ENCODE measurements around the gene ALPP.
"Not testable (repeated sequence)": the region's sequence is repeated elsewhere in the genome, so short reads cannot be mapped to it uniquely, and the experiment has no call there.

The ALPP gene

GRCh38 chr2:232420073-232420454 is 41.5 kb downstream of the ALPP start:
- Histone ChIP-seq H3K36me3 (replicated peaks) (no peaks in the 10 kb centered on the region), H3K27me3 (replicated peaks) (peaks cover 58% of the 10 kb centered on the region), H3K4me3 (ENCODE audit: low read depth, low read length) (no peak overlapping the region), H3K27ac (no peak overlapping the region)
- in situ Hi-C loops (cut with HindIII; ENCODE audit: low pct_ligation_motif_present, low sequenced_read_pairs), result no loop called here
- DNase-seq, result no peak
- no peak for TF ChIP-seq CTCF (IDR thresholded peaks at IDR 0.05; ENCODE audit: low read depth, low read length, missing control alignments)

GRCh38 chr2:232420463-232421188 is 42.1 kb downstream of the ALPP start:
- no peak for DNase-seq
- no peaks in the 10 kb centered on the region for H3K36me3 ChIP-seq (replicated peaks)
- in situ Hi-C loops (cut with HindIII; ENCODE audit: low pct_ligation_motif_present, low sequenced_read_pairs), result no loop called here

GRCh38 chr2:232421189-232421785 is 42.7 kb downstream of the ALPP start:
- no peak for DNase-seq
- Histone ChIP-seq H3K27me3 (replicated peaks) (peaks cover 59% of the 10 kb centered on the region), H3K27ac (no peak overlapping the region), H3K4me3 (ENCODE audit: low read depth, low read length) (no peak overlapping the region), H3K36me3 (replicated peaks) (no peaks in the 10 kb centered on the region)
- TF ChIP-seq CTCF (IDR thresholded peaks at IDR 0.05; ENCODE audit: low read depth, low read length, missing control alignments), result no peak
- in situ Hi-C loops (cut with HindIII; ENCODE audit: low pct_ligation_motif_present, low sequenced_read_pairs), result no loop called here

More at GRCh38 chr2:232420463-232421188, 42.1 kb downstream of the ALPP start:
- Histone ChIP-seq H3K27me3 (replicated peaks) (peaks cover 59% of the 10 kb centered on the region), H3K4me3 (ENCODE audit: low read depth, low read length) (no peak overlapping the region), H3K27ac (no peak overlapping the region)
- no peak for TF ChIP-seq CTCF (IDR thresholded peaks at IDR 0.05; ENCODE audit: low read depth, low read length, missing control alignments)

GRCh38 chr2:232422051-232422450 is 43.5 kb downstream of the ALPP start:
- Histone ChIP-seq H3K4me3 (ENCODE audit: low read depth, low read length) (no peak overlapping the region), H3K27me3 (replicated peaks) (peaks cover 59% of the 10 kb centered on the region), H3K36me3 (replicated peaks) (no peaks in the 10 kb centered on the region), H3K27ac (no peak overlapping the region)
- no peak for TF ChIP-seq CTCF (IDR thresholded peaks at IDR 0.05; ENCODE audit: low read depth, low read length, missing control alignments)
- in situ Hi-C loops (cut with HindIII; ENCODE audit: low pct_ligation_motif_present, low sequenced_read_pairs), result no loop called here
- no peak for DNase-seq

GRCh38 chr2:232422996-232423395 is 44.4 kb downstream of the ALPP start:
- H3K4me3 ChIP-seq (ENCODE audit: low read depth, low read length); in situ Hi-C loops (cut with HindIII; ENCODE audit: low pct_ligation_motif_present, low sequenced_read_pairs); DNase-seq; H3K27ac ChIP-seq; H3K36me3 ChIP-seq (replicated peaks): not testable (repeated sequence)
- H3K27me3 ChIP-seq (replicated peaks), result peaks cover 60% of the 10 kb centered on the region

- DNase-seq; in situ Hi-C loops (cut with HindIII; ENCODE audit: low pct_ligation_motif_present, low sequenced_read_pairs); H3K4me3 ChIP-seq (ENCODE audit: low read depth, low read length); H3K36me3 ChIP-seq (replicated peaks); H3K27ac ChIP-seq: not testable (repeated sequence)
- peaks cover 56% of the 10 kb centered on the region for H3K27me3 ChIP-seq (replicated peaks)
These were observed 44.9 kb downstream of the ALPP start for GRCh38 chr2:232423407-232423806.

All from brain microvascular endothelial cell (primary cell).